CD4-positive, alpha-beta T cell treated with Interleukin-15 for 1 hour (primary cell): ENCODE measurements around the gene TPST1.
"Not testable (repeated sequence)": the region's sequence is repeated elsewhere in the genome, so short reads cannot be mapped to it uniquely, and the experiment has no call there.

Experiments used
- DNase-seq: peaks from one replicate; pipeline ENCODE4 v3.0.0-alpha.2; 2020

TPST1 gene

GRCh38 chr7:66396052-66396451 is 190.9 kb downstream of the TPST1 start:
- not testable (repeated sequence) for DNase-seq

DNA sequence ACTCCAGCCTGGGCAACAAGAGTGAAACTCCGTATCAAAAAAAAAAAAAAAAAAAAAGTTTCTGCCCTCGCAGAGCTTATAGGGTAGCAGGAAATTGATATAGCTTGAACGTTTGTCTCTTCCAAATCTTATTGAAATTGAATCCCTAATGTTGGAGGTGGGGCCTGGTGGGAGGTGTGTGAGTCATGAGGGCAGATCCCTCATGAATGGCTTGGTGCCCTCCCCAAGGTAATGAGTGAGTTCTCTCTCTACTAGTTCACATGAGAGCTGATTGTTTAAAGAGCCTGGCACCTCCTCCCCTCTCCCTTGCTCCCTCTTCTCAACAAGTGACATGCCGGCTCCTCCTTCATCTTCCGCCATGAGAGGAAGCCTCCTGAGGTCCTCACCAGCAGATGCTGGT is 193.7 kb downstream of the TPST1 start:
- not testable (repeated sequence) for DNase-seq

DNA sequence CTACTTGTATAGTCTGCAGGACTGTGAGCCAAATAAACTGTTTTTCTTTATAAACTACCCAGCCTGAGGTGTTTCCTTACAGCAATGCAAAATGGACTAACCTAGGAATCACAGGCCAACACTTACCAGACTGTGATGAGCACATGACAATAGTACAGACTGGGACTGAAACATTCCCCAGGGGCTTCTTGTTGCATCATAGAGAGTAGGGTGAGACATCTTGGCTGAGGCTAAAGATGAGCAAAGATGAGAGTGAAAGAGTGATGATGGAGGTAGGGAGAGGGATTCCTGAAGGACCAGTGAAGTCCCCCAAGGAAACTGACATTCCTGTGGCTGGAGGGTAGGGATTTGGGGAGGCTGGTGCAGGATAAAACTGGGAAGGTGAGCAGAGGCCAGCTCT is 194.4 kb downstream of the TPST1 start:
- no peak for DNase-seq

- DNase-seq = no peak
Measured at GRCh38 chr7:66400400-66400799, 195.3 kb downstream of the TPST1 start.

DNA sequence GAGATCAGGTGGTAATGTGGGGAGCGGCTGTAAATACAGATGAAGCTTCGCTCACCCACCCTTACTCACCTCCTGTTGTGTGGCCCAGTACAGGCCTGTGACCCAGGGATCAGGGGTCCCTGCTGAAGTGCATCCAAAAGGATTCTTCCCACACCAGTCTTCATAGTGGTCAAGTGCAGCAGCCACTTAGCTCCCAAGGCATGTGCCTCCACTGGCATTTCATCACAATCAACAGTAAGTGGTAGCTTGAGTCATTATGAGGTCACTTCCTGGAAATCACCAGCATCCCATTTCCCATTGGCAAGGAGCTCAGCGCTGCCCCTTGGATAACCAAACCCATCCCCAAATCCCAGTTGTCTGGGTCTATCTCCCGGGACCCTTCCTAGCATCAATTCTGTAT is 196.0 kb downstream of the TPST1 start:
- not testable (repeated sequence) for DNase-seq

GRCh38 chr7:66401932-66402331 is 196.8 kb downstream of the TPST1 start:
- not testable (repeated sequence) for DNase-seq

GRCh38 chr7:66403564-66403963 is 198.4 kb downstream of the TPST1 start:
- no peak for DNase-seq

DNA sequence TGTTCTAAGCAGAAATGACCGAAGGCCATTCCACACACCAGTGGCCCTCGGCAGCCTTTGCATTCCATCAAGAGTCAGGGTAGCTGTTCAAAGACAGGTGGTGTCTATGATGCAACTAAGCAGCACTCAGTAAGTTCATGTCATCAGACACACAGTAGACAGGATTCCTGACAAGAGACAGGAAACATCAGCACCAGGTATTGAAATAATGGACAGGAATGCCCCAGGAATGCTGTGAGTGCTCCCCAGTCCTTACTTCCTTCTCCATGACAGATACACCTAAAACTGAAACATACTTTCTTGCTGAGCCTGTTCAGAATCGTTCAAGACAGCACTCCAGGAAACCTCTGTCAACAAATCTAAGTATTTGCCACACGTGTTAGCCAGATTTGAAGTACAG is 204.4 kb downstream of the TPST1 start:
- DNase-seq = no peak
